ENCODE results near the gene GMDS.

- TF ChIP-seq POLR2A (IDR thresholded peaks at IDR 0.05), result no peak
- no peak for TF ChIP-seq CTCF (IDR thresholded peaks at IDR 0.05)
Measured at GRCh38 chr6:1589208-1589607, 656.2 kb downstream of the GMDS start.
